NCI-H2196 (cell line): ENCODE data around the gene HMGCL.
"Not testable (repeated sequence)": the region's sequence is repeated elsewhere in the genome, so short reads cannot be mapped to it uniquely, and the experiment has no call there.

Experiments used
- DNase-seq: peaks from one replicate; lab custom pipeline; 2025; ENCODE audit not compliant: unreplicated experiment; lab: John Stamatoyannopoulos, UW

Gene HMGCL

GRCh38 chr1:23799570-23800399 is 25.4 kb downstream of the HMGCL start:
- DNase-seq = peak; percentile 59

GRCh38 chr1:23799255-23799569 is 26.0 kb downstream of the HMGCL start:
- DNase-seq = no peak

GRCh38 chr1:23798662-23799142 is 26.5 kb downstream of the HMGCL start:
- DNase-seq = no peak

DNA sequence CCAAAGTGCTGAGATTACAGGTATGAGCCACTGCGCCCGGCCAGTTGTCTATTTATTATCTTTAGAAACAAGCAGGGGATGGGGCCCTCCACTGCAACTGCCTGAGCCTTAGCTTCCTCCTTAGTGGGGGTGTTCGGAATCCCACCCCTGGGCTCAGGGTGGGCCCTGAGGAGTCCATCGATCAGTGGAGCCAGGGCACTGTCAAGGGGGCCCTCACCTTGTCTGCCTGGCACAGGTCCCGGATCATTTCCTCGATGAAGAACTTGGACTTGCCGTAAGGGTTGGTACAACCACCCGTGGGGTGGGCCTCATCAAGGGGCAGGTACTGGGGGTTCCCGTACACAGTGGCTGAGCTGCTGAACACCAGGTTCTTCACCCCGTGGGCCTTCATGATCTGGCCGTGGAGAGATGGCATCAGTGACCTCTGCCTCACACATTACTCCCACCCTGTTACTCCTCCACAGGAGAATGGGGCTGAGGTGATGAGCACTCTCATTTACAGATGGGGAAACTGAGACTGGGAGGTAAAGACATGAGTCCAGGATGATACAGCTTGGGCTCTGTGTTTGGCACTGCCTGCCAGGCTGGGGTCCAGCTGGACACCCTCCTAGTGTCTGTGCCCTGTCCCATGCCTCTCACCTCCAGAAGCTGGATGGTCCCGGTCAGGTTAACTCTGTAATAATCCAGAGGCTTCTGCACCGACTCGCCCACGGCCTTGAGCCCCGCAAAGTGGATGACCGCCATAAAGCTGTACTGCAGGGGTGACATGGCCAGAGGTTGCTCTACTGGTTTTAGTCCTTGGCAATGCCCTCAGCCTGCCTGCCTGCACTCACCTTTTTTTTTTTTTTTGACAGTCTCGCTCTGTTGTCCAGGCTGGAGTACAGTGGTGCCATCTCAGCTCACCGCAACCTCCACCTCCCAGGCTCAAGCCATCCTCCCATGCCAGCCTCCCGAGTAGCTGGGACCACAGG is 27.5 kb downstream of the HMGCL start:
- DNase-seq = no peak

DNA sequence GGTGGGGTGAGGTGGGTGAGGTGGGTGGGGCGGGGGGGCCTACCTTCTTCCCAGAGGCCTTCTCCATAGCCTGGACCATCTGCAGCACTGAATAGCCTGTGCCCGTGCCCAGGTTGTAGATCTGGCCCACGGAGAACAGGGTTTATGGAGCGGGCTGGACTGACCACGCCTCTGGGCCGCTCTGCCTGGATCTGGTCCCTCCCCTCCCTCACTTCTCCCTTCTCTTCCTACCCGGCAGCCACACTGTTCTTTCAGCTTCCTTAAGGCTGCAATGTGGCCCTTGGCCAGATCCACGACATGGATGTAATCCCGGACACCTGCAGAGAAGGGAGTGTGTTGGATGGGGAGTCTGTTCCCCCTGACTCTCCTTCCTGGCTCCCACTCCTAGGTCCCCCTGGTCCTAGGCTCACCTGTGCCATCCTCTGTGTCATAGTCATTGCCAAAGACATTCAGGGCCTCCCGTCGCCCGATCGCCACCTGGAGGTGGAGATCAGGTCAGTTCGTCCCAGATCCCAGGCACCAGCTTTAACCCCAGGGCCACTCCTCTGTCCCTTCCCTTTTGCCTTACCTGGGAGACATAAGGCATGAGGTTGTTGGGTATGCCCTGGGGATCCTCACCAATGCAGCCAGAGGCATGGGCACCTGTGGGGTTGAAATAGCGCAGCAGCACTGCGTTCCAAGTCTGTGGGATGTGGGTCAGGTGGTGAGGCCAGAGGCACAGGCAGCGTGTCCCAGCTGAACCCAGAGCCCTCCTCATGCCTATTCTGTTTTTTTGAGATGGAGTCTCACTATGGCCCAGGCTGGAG is 28.6 kb downstream of the HMGCL start:
- DNase-seq = no peak

GRCh38 chr1:23795676-23796465 is 29.4 kb downstream of the HMGCL start:
- no peak for DNase-seq

DNA sequence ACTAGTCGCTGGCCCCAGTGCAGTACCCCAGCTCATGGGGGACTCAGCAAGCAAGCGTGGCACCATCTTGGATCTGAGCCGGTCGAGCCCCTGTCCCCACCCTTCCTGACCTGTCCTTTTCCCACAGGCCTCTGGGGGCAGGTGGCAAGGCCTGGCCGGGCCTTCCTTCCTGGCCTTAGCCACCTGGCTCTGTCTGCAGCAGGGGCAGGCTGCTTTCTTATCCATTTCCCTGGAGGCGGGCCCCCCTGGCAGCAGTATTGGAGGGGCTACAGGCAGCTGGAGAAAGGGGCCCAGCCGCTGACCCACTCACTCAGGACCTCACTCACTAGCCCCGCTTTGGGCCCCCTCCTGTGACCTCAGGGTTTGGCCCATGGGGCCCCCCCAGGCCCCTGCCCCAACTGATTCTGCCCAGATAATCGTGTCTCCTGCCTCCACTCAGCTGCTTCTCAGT is 30.5 kb downstream of the HMGCL start:
- not testable (repeated sequence) for DNase-seq

DNA sequence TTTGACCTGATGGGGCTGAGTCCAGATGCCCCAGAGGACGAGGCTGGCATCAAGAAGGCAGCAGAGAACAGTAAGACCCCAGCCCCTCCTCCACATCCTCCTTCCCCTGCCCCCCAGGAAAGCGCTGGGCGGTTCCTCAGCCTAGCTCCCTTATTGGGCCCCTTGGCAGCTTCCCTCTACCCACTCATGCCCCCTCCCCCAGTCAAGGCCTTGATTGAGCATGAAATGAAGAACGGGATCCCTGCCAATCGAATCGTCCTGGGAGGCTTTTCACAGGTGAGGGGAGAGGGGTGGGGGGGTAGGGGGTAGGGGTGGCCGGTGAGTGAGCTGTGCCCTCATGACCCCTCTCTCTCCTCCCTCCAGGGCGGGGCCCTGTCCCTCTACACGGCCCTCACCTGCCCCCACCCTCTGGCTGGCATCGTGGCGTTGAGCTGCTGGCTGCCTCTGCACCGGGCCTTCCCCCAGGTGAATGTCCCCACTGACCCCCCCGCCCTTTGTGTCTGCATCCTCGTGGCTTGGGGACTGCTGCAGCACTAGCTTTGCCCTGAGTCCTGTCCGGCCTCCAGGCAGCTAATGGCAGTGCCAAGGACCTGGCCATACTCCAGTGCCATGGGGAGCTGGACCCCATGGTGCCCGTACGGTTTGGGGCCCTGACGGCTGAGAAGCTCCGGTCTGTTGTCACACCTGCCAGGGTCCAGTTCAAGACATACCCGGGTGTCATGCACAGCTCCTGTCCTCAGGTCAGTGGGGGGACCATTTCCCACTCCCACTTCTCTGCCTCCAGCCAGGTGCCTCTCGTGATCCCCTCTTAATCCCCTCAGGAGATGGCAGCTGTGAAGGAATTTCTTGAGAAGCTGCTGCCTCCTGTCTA is 31.1 kb downstream of the HMGCL start:
- no peak for DNase-seq

DNA sequence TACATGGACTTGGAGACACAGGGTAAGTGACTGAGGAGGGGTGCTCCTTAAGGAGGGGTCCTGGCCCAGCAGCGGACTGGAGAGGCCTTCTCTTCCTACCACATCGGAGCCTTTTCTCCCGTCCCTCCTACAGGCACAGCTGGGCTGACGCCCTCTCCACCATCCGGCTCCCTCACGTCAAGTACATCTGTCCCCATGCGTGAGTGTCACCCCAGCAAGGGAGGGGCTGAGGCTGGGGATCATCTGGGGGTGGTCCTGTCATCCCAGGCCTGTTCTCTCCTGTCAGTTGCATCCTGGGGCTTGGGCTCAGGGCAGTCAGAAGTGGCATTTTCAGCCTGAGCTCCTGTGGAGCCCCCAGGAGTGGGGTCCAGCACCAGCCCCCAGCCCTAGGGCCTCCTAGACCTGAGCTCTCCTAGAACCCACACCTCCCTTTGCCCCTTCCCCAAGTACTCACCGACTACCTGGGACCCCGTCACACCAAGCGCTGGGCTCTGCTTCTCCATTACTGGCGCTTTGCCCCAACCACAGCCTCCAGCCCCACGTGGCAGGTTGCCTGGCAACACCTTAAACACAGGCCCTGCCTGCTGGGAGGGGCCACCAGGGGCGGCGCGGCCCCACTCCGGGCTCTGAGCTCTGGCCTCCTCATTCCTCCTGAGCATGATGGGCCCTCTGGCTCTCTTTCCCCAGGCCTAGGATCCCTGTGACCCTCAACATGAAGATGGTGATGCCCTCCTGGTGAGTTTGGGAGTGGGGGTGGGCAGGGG is 32.0 kb downstream of the HMGCL start:
- DNase-seq = peak; percentile 88

DNA sequence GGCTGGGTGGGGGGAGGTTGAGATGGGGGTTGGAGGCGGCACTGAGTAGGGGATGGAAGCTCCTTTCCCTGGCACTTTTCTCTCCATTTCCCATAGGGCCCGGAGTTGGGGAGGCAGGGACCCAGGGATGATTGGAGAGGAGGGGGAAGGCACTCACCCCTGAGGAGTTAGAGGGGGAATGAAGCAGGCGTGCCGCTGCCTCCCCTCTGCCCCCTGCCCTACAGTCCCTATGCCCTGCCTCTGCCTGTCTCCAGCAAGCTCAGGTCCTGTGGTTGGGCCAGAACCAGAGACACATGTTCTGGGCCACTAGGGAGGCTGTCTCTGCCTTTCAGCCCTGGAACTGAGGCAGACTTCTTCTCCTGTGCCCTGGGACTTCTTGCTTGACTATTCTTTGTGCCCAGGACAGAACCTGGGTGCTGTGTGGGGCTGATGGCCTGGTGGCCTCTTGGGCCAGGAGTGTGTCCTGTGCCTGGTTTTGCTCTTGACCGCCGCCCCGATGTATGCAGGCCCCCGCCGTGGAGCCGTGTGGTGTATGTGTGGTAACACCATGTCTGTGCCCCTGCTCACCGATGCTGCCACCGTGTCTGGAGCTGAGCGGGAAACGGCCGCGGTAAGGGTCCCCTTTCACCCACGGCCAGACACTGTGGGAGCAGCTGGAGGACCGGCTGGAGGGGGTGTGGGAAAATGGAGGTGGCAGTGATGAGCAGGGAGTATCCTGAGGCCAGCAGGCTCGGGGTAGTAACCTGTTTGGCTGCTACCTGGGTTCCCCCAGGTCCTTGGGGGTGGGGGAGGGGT is 32.9 kb downstream of the HMGCL start:
- DNase-seq = no peak

- DNase-seq = no peak
These were observed 33.6 kb downstream of the HMGCL start for GRCh38 chr1:23791516-23792047.

- DNase-seq = peak; percentile 91
These were observed 34.3 kb downstream of the HMGCL start, which contains the start of gene LYPLA2 for GRCh38 chr1:23790696-23791515. Gene LYPLA2 (plus strand): TSS chr1:23791145. CDS start chr1:23792683, 1,538 bp downstream.

- no peak for DNase-seq
These were observed 36.5 kb downstream of the HMGCL start for GRCh38 chr1:23788695-23789094.

DNA sequence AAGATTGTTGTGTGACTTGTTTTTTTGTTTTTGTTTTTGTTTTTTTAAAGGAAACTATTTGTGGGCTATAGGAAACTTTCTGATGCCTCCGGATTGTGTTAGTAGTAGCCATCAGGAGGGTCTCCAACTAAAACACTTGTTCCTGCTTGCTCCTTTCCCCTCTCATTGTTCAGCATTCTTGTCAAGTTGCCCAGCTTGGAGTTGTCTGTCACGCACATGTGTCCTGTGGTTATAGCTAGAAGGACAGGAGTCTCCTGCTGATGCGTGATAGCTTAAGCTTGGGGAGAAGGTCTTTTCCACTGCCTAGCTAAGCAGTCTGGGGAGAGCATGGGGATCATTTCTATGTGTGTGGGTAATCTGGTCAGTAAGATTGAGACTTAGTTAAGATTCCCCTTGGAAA is 37.5 kb downstream of the HMGCL start:
- no peak for DNase-seq

GRCh38 chr1:23784846-23785245 is 40.4 kb downstream of the HMGCL start:
- DNase-seq = no peak

- DNase-seq = not testable (repeated sequence)
These were observed 42.1 kb downstream of the HMGCL start for GRCh38 chr1:23783141-23783540.
